LHCN-M2 (cell line): ENCODE results near the gene WDR73. TPM values are rescaled to one million over a fixed set of nuclear protein-coding genes. Genes with fewer than 3 reads are reported as not detected.

Source experiments
- DNase-seq: peaks from one replicate; pipeline ENCODE4 v3.0.0-alpha.2; 2012; ENCODE audit warnings: low read depth
- total RNA-seq: library from RNA; depleted of rRNA; stranded (reverse); fragments of >200 nt; gene quantifications from 2 replicates; pipeline ENCODE4 v1.2.3, GENCODE V29; 2014

WDR73 gene
- total RNA-seq, 1 experiment from 2014 or later = 17.3 TPM

GRCh38 chr15:84620626-84621025, 33.5 kb downstream of the WDR73 start:
- DNase-seq = no peak

GRCh38 chr15:84616235-84616634, 37.8 kb downstream of the WDR73 start:
- DNase-seq = no peak

DNA sequence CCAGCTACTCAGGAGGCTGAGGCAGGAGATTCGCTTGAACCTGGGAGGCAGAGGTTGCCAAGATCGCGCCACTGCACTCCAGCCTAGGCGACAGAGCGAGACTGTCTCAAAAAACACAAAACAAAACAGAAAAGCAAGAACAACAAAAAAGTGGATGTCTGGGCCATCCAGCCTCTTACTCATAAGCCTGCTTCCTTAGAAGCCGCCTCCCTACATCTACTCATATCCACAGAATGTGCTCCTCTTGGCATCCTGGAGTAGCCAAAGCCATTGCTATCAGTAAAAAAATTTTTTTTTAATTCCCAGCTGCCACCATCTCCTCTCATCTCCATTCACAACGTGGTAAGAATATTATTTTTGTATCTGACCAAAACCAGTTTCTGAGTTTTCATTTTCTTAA, 42.5 kb downstream of the WDR73 start:
- peak; percentile 15 for DNase-seq

- DNase-seq = no peak
These were observed 44.1 kb downstream of the WDR73 start for GRCh38 chr15:84609818-84610525.

- DNase-seq = no peak
These were observed 45.3 kb downstream of the WDR73 start for GRCh38 chr15:84608707-84609284.

DNA sequence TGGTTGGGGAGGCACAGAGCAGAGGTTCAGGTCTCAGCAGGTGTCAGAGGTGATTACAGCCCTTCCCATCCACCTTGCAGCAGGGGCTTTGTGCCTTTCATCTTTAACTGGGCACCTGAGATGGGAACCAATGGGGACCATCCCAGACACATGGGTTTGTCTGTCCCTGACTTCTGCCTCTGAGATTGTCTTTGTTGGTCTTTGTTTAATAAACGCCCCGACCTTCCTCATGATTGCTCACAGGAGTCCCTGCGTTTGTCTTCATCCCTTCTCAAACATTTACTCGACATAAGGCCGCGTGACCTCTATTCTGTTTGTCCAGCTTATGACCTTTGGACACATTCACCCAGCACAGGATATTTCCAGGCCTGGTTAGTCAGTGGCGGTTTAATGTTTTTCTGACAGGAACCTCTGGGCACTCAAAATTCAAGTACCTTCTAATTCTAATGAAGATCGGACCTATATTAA, 47.4 kb downstream of the WDR73 start:
- DNase-seq = no peak

DNA sequence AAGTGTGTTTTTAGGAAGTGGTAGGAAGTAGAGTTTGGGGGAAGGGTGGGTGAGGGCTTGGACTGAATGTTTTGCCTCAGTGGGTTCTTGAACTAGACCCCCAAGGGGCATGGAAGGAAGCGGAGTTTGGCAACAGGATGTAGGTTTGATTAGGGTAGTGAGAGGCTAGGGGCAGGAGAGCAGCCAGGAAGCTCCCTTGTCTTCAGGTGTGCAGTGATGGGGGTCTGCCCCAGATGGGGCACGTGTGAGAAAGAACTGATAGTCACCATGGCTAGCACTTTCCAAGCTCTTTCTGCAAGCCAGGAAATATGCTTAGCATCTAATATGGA, 48.6 kb downstream of the WDR73 start:
- DNase-seq = no peak

DNA sequence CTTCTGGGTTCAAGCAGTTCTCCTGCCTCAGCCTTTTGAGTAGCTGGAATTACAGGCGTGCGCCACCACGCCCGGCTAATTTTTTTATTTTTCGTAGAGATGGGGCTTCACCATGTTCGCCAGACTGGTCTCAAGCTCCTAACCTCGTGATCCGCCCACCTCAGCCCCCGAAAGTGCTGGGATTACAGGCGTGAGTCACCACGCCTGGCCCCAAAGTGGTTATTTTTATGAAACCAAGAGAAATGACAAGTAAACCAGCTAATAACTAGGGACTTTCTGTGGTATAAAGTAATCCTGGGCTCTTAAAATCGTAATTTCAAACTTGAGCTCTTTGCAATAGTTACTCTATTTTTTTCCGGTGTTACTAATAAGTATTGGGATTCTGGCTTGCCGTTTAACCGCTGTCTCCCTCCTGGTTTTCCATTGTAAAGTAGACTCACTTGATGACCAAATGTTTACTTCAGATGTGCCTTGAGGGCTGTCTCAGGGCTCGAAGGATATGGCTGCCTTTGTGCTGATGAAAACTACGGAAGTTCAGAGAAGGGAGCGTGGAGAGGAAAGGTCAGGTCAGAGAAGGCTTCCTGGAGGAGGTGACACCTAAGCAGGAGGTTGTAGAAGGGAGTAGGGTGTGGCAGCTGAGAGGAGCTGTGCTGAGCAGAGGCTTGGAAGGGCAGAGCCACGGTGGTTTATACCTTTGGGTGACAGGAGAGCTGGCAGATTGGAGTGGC, 49.1 kb downstream of the WDR73 start:
- DNase-seq = peak; percentile 30

DNA sequence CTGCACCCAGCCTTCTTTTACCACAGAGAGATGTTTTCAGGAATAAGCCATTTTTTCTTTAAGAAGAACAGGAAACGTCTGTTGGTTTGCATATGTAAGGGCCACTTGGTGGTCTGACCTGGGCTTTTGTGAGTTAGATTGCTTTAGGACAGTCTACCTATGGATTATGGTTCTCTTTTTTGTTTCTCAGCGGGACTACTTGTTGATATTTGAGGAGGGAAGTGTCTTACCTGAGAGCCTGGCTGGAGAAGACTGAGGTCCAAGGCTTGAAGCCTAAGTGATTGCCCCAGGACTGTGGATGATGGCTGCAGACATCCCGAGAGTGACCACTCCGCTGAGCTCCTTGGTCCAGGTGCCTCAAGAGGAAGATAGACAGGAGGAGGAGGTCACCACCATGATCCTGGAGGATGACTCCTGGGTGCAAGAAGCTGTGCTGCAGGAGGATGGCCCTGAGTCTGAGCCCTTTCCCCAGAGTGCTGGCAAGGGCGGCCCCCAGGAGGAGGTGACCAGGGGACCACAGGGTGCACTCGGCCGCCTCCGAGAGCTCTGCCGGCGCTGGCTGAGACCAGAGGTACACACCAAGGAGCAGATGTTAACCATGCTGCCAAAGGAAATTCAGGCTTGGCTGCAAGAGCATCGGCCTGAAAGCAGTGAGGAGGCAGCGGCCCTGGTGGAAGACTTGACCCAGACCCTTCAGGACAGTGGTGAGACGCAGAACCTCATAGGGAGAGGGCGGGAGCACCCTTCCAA, 50.3 kb downstream of the WDR73 start:
- DNase-seq = no peak

GRCh38 chr15:84601555-84601838, 52.6 kb downstream of the WDR73 start:
- no peak for DNase-seq

- DNase-seq = peak; percentile 90
These were observed 53.2 kb downstream of the WDR73 start, which contains the start of gene ZSCAN2 for GRCh38 chr15:84600687-84601554. Gene ZSCAN2 (plus strand): TSS chr15:84601009. CDS start chr15:84603928, 2,919 bp downstream.

DNA sequence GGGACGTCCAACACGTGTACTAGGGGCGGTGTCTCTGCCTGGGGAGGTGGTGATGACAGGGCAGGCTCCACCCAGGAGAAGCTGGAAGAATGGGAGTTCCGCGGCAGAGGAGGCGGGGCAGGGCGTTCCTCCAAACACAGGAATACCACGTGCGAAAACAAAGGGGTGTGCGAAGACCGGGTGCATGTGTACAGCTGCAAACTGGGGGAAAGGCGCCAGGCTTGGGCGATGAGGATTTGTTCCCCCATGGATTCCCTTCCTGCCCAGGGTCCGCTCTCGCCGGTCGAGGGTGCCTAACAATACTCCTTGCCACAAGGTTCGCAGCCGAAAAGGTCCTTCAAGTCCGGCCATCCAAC, 53.8 kb downstream of the WDR73 start:
- DNase-seq = peak; percentile 84

DNA sequence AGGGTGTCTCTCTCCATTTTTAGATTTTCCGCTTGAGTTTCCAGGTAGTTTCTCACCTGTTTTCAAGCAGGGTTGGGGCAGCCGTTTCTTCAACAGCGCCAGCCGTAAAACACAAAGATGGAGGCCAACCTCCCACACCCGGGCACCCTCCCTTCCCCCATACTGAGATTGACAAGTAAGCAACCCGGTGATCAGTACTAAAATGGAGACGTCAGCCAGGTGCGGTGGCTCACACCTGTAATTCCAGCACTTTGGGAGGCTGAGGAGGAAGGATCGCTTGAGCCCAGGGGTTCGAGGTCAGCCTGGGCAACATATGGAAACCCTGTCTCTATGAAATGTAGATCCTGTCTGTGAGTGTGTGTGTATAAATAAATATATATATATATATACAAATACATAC, 54.2 kb downstream of the WDR73 start:
- DNase-seq = no peak

GRCh38 chr15:84598993-84599392, 55.1 kb downstream of the WDR73 start:
- peak; percentile 57 for DNase-seq

DNA sequence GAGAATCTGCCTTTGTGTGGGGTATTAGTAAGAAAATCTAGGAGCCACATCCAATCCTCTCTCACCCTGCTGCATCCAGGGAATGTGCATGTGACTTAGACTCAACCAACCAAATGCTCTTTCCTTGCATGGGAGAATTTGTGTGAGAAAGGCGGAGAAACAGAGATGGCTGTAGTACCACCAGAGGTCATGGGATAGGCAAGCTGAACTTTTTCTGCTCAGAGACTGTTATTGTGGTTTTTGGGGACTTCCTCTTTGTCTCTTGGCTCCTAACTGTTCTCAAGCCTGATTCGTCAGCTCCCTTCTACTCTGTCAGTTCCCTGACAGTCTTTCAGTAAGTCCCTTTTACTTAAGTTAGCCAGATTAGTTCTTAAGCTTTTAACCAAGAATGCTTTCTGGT, 55.8 kb downstream of the WDR73 start:
- peak; percentile 57 for DNase-seq

DNA sequence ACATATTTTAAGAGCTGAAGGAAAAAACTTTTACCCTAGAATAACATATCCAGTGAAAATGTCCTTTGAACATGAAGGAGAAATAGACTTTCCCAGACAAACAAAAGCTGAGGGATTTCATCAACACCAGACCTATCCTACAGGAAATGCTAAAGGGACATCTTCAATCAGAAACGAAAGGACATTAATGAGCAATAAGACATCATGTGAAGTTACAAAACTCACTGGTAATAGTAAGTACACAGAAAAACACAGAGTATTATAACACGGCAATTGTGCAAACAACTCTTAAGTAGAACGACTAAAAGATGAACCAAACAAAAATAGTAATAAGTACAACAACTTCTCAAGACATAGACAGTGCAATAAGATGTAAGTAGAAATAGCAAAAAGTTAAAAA, 56.8 kb downstream of the WDR73 start:
- no peak for DNase-seq

- DNase-seq = no peak
These were observed 58.4 kb downstream of the WDR73 start for GRCh38 chr15:84595660-84596059.

- DNase-seq = no peak
These were observed 59.3 kb downstream of the WDR73 start for GRCh38 chr15:84594617-84595290.

- DNase-seq = no peak
These were observed 62.3 kb downstream of the WDR73 start for GRCh38 chr15:84591815-84592214.

DNA sequence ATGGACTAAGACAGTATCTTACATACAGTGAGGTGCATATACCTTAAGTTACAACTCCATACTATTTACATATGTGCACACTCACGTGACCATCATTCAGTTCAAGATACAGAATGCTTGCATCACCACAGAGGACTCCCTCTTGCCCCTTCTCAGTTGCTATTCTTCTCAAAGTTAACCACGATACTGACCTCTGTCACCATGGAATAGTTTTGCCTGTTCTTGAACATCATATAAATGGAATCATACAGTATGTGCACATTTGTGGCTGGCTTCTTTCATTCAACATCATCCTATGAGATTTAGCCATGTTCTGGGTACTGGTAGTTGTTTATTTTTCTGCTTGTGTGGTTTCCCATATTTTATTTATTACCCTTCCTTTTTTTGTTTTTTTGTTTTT, 63.7 kb downstream of the WDR73 start:
- DNase-seq = no peak
